ENCODE measurements around the gene PDP2. TPM values are rescaled to one million over a fixed set of nuclear protein-coding genes. Genes with fewer than 3 reads are reported as not detected.

Gene PDP2
- polyA plus RNA-seq, 1 of the 3 experiments (the other 2 are of a cell fraction), result 4.7 TPM

- TF ChIP-seq, protein P1, sequence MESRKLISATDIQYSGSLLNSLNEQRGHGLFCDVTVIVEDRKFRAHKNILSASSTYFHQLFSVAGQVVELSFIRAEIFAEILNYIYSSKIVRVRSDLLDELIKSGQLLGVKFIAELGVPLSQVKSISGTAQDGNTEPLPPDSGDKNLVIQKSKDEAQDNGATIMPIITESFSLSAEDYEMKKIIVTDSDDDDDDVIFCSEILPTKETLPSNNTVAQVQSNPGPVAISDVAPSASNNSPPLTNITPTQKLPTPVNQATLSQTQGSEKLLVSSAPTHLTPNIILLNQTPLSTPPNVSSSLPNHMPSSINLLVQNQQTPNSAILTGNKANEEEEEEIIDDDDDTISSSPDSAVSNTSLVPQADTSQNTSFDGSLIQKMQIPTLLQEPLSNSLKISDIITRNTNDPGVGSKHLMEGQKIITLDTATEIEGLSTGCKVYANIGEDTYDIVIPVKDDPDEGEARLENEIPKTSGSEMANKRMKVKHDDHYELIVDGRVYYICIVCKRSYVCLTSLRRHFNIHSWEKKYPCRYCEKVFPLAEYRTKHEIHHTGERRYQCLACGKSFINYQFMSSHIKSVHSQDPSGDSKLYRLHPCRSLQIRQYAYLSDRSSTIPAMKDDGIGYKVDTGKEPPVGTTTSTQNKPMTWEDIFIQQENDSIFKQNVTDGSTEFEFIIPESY (IDR thresholded peaks at IDR 0.05; ENCODE audit: borderline replicate concordance, low read depth), result no peak
- TF ChIP-seq CHD2 (IDR thresholded peaks at IDR 0.05; ENCODE audit: low read length, partially characterized antibody), result no peak
- TF ChIP-seq RFX5 (IDR thresholded peaks at IDR 0.05; ENCODE audit: low read length), result no peak
- TF ChIP-seq POLR2AphosphoS5 (IDR thresholded peaks at IDR 0.05; ENCODE audit: low read depth, low read length), result no peak
- no peak for TF ChIP-seq SMC3 (IDR thresholded peaks at IDR 0.05; ENCODE audit: low read depth, low read length)
- TF ChIP-seq FOXM1 (IDR thresholded peaks at IDR 0.05; ENCODE audit: low read depth), result no peak
- no peak for TF ChIP-seq NFIC (IDR thresholded peaks at IDR 0.05; ENCODE audit: borderline replicate concordance)
- TF ChIP-seq TCF12 (IDR thresholded peaks at IDR 0.05), result no peak
Observed at GRCh38 chr16:66878067-66878466, 2.2 kb upstream of the PDP2 start (continued).

GRCh38 chr16:66881014-66881417, 701 bp downstream of the PDP2 start:
- TF ChIP-seq POLR2AphosphoS5 (IDR thresholded peaks at IDR 0.05; ENCODE audit: low read depth, low read length), result no peak
- TF ChIP-seq, protein P2, sequence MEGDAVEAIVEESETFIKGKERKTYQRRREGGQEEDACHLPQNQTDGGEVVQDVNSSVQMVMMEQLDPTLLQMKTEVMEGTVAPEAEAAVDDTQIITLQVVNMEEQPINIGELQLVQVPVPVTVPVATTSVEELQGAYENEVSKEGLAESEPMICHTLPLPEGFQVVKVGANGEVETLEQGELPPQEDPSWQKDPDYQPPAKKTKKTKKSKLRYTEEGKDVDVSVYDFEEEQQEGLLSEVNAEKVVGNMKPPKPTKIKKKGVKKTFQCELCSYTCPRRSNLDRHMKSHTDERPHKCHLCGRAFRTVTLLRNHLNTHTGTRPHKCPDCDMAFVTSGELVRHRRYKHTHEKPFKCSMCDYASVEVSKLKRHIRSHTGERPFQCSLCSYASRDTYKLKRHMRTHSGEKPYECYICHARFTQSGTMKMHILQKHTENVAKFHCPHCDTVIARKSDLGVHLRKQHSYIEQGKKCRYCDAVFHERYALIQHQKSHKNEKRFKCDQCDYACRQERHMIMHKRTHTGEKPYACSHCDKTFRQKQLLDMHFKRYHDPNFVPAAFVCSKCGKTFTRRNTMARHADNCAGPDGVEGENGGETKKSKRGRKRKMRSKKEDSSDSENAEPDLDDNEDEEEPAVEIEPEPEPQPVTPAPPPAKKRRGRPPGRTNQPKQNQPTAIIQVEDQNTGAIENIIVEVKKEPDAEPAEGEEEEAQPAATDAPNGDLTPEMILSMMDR (IDR thresholded peaks at IDR 0.05), result no peak
- CTCF ChIA-PET, result interaction anchor here (0.7 to 4.0 kb wide), 11 partner anchors 13 to 137 kb away, joined by 3 to 26 read pairs (median 6); partner anchors contain the start of genes DYNC1LI2 and NAE1
- H3K4me3 ChIP-seq (ENCODE audit: low read depth in 2 of 2, low read length in 1 of 2), result peak overlapping the region; percentile 74 to 95
- 3% methylated on average over 13 of the region's 23 CpGs for WGBS (ENCODE audit: low lambda C conversion rate)
- peaks cover 0 to 7% of the 10 kb centered on the region in 2 experiments; a peak in 1 of 4 replicates for H3K4me1 ChIP-seq (ENCODE audit: control insufficient read depth in 1 of 2, insufficient read depth in 2 of 2, low read depth in 1 of 2, low read length in 1 of 2)
- POLR2A ChIA-PET, result interaction anchor here (0.7 to 1.5 kb wide), 6 partner anchors 10 to 273 kb away, joined by 3 to 5 read pairs (median 4); partner anchors contain the start of gene NAE1
- no peaks in the 10 kb centered on the region for H3K27me3 ChIP-seq (ENCODE audit: insufficient read depth)
- peak overlapping the region; percentile 69 for H3K9ac ChIP-seq
- H3K79me2 ChIP-seq (ENCODE audit: insufficient read depth), result peaks cover 20% of the 10 kb centered on the region
- DNase-seq, result no peak
- H3K9me2 ChIP-seq, result no peaks in the 10 kb centered on the region
- H3K9me3 ChIP-seq, result no peaks in the 10 kb centered on the region
- peaks cover 3% of the 10 kb centered on the region for H3F3A ChIP-seq (replicated peaks; ENCODE audit: insufficient read depth)
- peak overlapping the region; percentile 95 for H3K4me2 ChIP-seq
- H3K27ac ChIP-seq (ENCODE audit: low read depth in 2 of 2, low read length in 1 of 2), result no peak overlapping the region; a peak in 1 of 4 replicates
- peak overlapping the region; percentile 93; the same call in 1 of the 2 replicates for H2AFZ ChIP-seq (ENCODE audit: low read depth)
- H3K36me3 ChIP-seq (replicated peaks in 1 of 2; ENCODE audit: control insufficient read depth in 1 of 2, insufficient read depth in 2 of 2, low read length in 1 of 2), result peaks cover 10 to 19% of the 10 kb centered on the region in 2 experiments
- H4K20me1 ChIP-seq (ENCODE audit: insufficient read depth), result no peaks in the 10 kb centered on the region

DNA sequence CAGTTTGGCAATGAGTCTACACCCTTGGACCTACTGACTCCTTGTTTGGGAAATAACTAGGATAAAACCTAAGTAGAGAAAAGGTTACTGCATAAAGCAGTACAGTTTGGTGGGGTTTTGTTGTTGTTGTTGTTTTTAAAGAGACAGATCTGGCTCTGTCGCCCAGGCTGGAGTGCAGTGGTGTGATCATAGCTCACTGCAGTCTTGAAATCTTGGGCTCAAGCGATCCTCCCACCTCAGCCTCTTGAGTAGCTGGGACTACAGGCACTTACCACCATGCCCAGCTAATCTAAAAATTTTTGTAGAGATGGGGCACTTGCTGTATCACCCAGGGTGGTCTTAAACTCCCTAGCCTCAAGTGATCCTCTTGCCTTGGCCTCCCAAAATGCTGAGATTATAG, 1.2 kb downstream of the PDP2 start:
- H2AFZ ChIP-seq (ENCODE audit: low read depth), result no peak overlapping the region
- peaks cover 0 to 7% of the 10 kb centered on the region in 2 experiments; a peak in 1 of 4 replicates for H3K4me1 ChIP-seq (ENCODE audit: control insufficient read depth in 1 of 2, insufficient read depth in 2 of 2, low read depth in 1 of 2, low read length in 1 of 2)
- H3K79me2 ChIP-seq (ENCODE audit: insufficient read depth), result peaks cover 20% of the 10 kb centered on the region
- DNase-seq, result no peak
- no peaks in the 10 kb centered on the region for H3K9me3 ChIP-seq
- ChIA-PET POLR2A (interaction anchor here (1.2 to 1.5 kb wide), 2 partner anchors 9 to 14 kb away, joined by 3 to 4 read pairs; no protein-coding TSS in a partner anchor), CTCF (interaction anchor here (1.0 to 4.0 kb wide), 12 partner anchors 9 to 137 kb away, joined by 3 to 26 read pairs (median 6); partner anchors contain the start of gene NAE1)
- peaks cover 3% of the 10 kb centered on the region for H3F3A ChIP-seq (replicated peaks; ENCODE audit: insufficient read depth)
- WGBS (ENCODE audit: low lambda C conversion rate), result 100% methylated on average over 2 of the region's 2 CpGs
- no peak overlapping the region for H3K9ac ChIP-seq
- no peaks in the 10 kb centered on the region for H3K9me2 ChIP-seq
- H4K20me1 ChIP-seq (ENCODE audit: insufficient read depth), result no peaks in the 10 kb centered on the region
- peak overlapping the region; percentile 95 for H3K4me2 ChIP-seq
- H3K27ac ChIP-seq (ENCODE audit: low read depth in 2 of 2, low read length in 1 of 2), result no peak overlapping the region
- TF ChIP-seq ELF1 (IDR thresholded peaks at IDR 0.05) (no peak), RCOR1 (IDR thresholded peaks at IDR 0.05; ENCODE audit: low read length) (no peak), EP300 (IDR thresholded peaks at IDR 0.05; ENCODE audit: borderline replicate concordance in 1 of 2, low read depth in 1 of 2, low read length in 1 of 2) (no peak), USF2 (IDR thresholded peaks at IDR 0.05; ENCODE audit: borderline replicate concordance, low read depth, low read length) (no peak), MXI1 (IDR thresholded peaks at IDR 0.05; ENCODE audit: low read depth, low read length) (no peak), TEAD4 (IDR thresholded peaks at IDR 0.05; ENCODE audit: borderline replicate concordance, insufficient read depth) (no peak)
- TF ChIP-seq, protein P1 (IDR thresholded peaks at IDR 0.05; ENCODE audit: borderline replicate concordance, low read depth), result no peak
- peaks cover 10 to 19% of the 10 kb centered on the region in 2 experiments for H3K36me3 ChIP-seq (replicated peaks in 1 of 2; ENCODE audit: control insufficient read depth in 1 of 2, insufficient read depth in 2 of 2, low read length in 1 of 2)
- peak overlapping the region; percentile 43 to 74; a peak in 3 of 4 replicates for H3K4me3 ChIP-seq (ENCODE audit: low read depth in 2 of 2, low read length in 1 of 2)
- no peaks in the 10 kb centered on the region for H3K27me3 ChIP-seq (ENCODE audit: insufficient read depth)
